Ovary (tissue), 9 donors: Measurements from ENCODE around the gene SPG7. TPM values are rescaled to one million over a fixed set of nuclear protein-coding genes. Genes with fewer than 3 reads are reported as not detected.

Experiments
- DNase-seq, 5 donors: peaks; one replicate each; pipeline ENCODE4 v3.0.0-alpha.2; 2019 to 2020
- H3K27ac ChIP-seq, 2 donors: fragments of 200-600 bp; one replicate each; pipeline versions ENCODE4 v1.5.1 to v1.8.0; 2019 to 2022
- H3K27me3 ChIP-seq: fragments of 200-600 bp; one replicate; pipeline ENCODE4 v1.8.0; 2022
- H3K36me3 ChIP-seq: fragments of 200-600 bp; sonication (generic); one replicate; pipeline ENCODE4 v1.5.1; 2019
- H3K4me1 ChIP-seq: one replicate; pipeline ENCODE4 v1.8.1; 2013; ENCODE audit warnings: mild to moderate bottlenecking, moderate library complexity; ENCODE audit not compliant: insufficient read depth
- H3K4me3 ChIP-seq: fragments of 200-600 bp; sonication (generic); one replicate; pipeline ENCODE4 v1.5.1; 2017
- H3K9me3 ChIP-seq, 2 donors: fragments of 200-600 bp in 1 of 2; sonication (generic) in 1 of 2; one replicate each; pipeline versions ENCODE4 v1.5.1 to v1.8.1; 2013 to 2019; ENCODE audit warnings: mild to moderate bottlenecking in 1 of 2, moderate library complexity in 1 of 2
- CTCF ChIP-seq, 3 donors: fragments of 450-650 bp in 2 of 3; fragments of 200-600 bp in 1 of 3; IDR thresholded peaks; one replicate each; pipeline versions ENCODE4 v1.5.1 to v1.8.0; 2016 to 2022; ENCODE audit warnings: antibody characterized with exemption in 3 of 3, mild to moderate bottlenecking in 1 of 3
- EP300 ChIP-seq: sonication (generic); formaldehyde crosslinking; IDR thresholded peaks from one replicate; pipeline ENCODE4 v1.6.1; 2017; ENCODE audit warnings: antibody characterized with exemption
- POLR2A ChIP-seq: fragments of 450-650 bp; IDR thresholded peaks from one replicate; pipeline ENCODE4 v1.6.1; 2017; ENCODE audit warnings: antibody characterized with exemption, mild to moderate bottlenecking, moderate library complexity
- WGBS, 3 donors: extraction: QIAGEN DNeasy Blood & Tissue Kit in 1 of 3; methylation state at CpG; one replicate each; pipeline versions ENCODE4 v1.1.5 to v1.1.7; 2013 to 2017; 5-methylcytosine and 5-hydroxymethylcytosine counted together
- intact Hi-C, 4 donors: fragments of 100-400 bp; cut with DNase I; formaldehyde crosslinking; loops; one replicate each; pipeline versions ENCODE4 v1.11.0 to v1.15.1; 2022 to 2023
- polyA plus RNA-seq, 2 donors: library from polyadenylated mRNA; stranded (reverse); fragments of 200-250 nt in 1 of 2; fragments of 350-450 nt in 1 of 2; fragmentation: Illumina TruSeq in 1 of 2; extraction: RNeasy Lipid Tissue Mini Kit (QIAGEN cat#74804) in 1 of 2; gene quantifications; one replicate each; pipeline ENCODE4 v1.2.3, GENCODE V29; 2013 to 2014
- total RNA-seq, 7 donors: library from RNA; depleted of rRNA in 2 of 7; stranded (reverse); fragments of >200 nt in 2 of 7; fragmentation: NEBNext Ultra II Directional in 3 of 7; extraction: Animal tissue kit (Norgen Biotek cat#: 25700) in 3 of 7; gene quantifications; one replicate each; pipeline versions ENCODE4 v1.1.0 to v1.2.4, GENCODE V29; 2016 to 2023
- donor health status: DM: no; HTN: no; CAD: no; lungs with moderate emphysema.
- donor health status: DM: no; HTN: no; CAD: no.
- donor health status: Bipolar disorder and iron deficiency.
- donor health status: DM: yes; HTN: yes; CAD: no.
- donor health status: DM: no; HTN: no; CAD: no.
- donor health status: DM: yes; HTN: yes; CAD: no.

The SPG7 gene
- total and polyA plus RNA-seq, 9 donors: 48.9 to 145 (median 92.2) TPM

GRCh38 chr16:89531821-89532526, 23.8 kb downstream of the SPG7 start:
- no peaks in the 10 kb centered on the region for H3K36me3 ChIP-seq

GRCh38 chr16:89534252-89534756, 26.1 kb downstream of the SPG7 start:
- DNase-seq: no peak
- no peaks in the 10 kb centered on the region for H3K27me3 ChIP-seq
- no peaks in the 10 kb centered on the region for H3K4me1 ChIP-seq
- no peak overlapping the region for H3K4me3 ChIP-seq
- H3K36me3 ChIP-seq: no peaks in the 10 kb centered on the region
- intact Hi-C loops: no loop called here
- H3K9me3 ChIP-seq: no peaks in the 10 kb centered on the region
- 61 to 71% (median 64%) methylated on average over 11 of the region's 11 CpGs for WGBS, 3 donors
- H3K27ac ChIP-seq: no peak overlapping the region
- TF ChIP-seq EP300 (no peak), CTCF (IDR thresholded peaks at IDR 0.05) (no peak), POLR2A (no peak)

More at GRCh38 chr16:89531821-89532526, 23.8 kb downstream of the SPG7 start:
- intact Hi-C loops: no loop called here
- no peak for DNase-seq
- Histone ChIP-seq H3K27ac (no peak overlapping the region), H3K9me3 (no peaks in the 10 kb centered on the region), H3K4me3 (no peak overlapping the region), H3K27me3 (no peaks in the 10 kb centered on the region), H3K4me1 (no peaks in the 10 kb centered on the region)
- 86 to 93% (median 89%) methylated on average over 31 of the region's 31 CpGs for WGBS, 3 donors
- no peak for TF ChIP-seq POLR2A
- TF ChIP-seq EP300: no peak
- no peak for TF ChIP-seq CTCF (IDR thresholded peaks at IDR 0.05)

GRCh38 chr16:89536371-89536770, 28.2 kb downstream of the SPG7 start:
- TF ChIP-seq CTCF (IDR thresholded peaks at IDR 0.05): no peak
- no peak for TF ChIP-seq EP300
- TF ChIP-seq POLR2A: no peak
- Histone ChIP-seq H3K36me3 (no peaks in the 10 kb centered on the region), H3K4me1 (no peaks in the 10 kb centered on the region), H3K27me3 (no peaks in the 10 kb centered on the region), H3K9me3 (no peaks in the 10 kb centered on the region), H3K4me3 (no peak overlapping the region), H3K27ac (no peak overlapping the region)
- intact Hi-C loops: no loop called here
- WGBS, 3 donors: 93 to 94% (median 94%) methylated on average over 22 to 24 of the region's 24 CpGs
- no peak for DNase-seq

- intact Hi-C loops: no loop called here
Observed at GRCh38 chr16:89536886-89537548, 28.8 kb downstream of the SPG7 start.

More at GRCh38 chr16:89536886-89537548, 28.8 kb downstream of the SPG7 start:
- H3K36me3 ChIP-seq: no peaks in the 10 kb centered on the region
- H3K9me3 ChIP-seq: no peaks in the 10 kb centered on the region
- no peaks in the 10 kb centered on the region for H3K4me1 ChIP-seq
- H3K4me3 ChIP-seq: no peak overlapping the region
- H3K27ac ChIP-seq: no peak overlapping the region
- WGBS, 3 donors: 81 to 84% (median 82%) methylated on average over 36 of the region's 36 CpGs
- no peaks in the 10 kb centered on the region for H3K27me3 ChIP-seq
- TF ChIP-seq CTCF (IDR thresholded peaks at IDR 0.05) (no peak), POLR2A (no peak), EP300 (no peak)
- no peak for DNase-seq
